GM04504 (cell line): ENCODE data around the gene YIF1B.
"Not testable (repeated sequence)": the region's sequence is repeated elsewhere in the genome, so short reads cannot be mapped to it uniquely, and the experiment has no call there.

Experiments
- DNase-seq: peaks from one replicate; pipeline ENCODE4 v3.0.0-alpha.2; 2012; ENCODE audit warnings: low read depth

The YIF1B gene

GRCh38 chr19:38274739-38275138 lies 41.0 kb downstream of the YIF1B start:
- no peak for DNase-seq

DNA sequence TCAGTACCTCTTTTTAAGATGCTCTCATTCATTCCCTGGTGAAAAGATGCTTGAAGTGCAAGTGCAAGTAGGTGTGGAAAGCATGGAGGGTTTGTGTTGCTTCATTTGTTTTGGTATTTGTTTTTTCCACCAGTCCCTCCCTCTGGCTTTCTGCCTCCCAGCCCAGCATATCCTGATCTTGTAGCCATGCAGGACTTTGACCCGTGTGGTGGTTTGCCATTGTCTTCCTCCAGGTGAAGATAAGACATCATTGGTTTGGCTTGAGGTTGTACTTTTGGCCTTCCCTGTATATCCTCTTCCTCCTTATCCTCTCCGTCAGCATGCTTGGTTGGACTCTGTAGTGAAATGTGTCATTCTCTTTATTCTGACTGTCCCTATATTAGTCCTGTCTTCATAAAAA lies 42.2 kb downstream of the YIF1B start:
- DNase-seq: no peak

GRCh38 chr19:38270587-38271167 lies 45.1 kb downstream of the YIF1B start:
- no peak for DNase-seq

DNA sequence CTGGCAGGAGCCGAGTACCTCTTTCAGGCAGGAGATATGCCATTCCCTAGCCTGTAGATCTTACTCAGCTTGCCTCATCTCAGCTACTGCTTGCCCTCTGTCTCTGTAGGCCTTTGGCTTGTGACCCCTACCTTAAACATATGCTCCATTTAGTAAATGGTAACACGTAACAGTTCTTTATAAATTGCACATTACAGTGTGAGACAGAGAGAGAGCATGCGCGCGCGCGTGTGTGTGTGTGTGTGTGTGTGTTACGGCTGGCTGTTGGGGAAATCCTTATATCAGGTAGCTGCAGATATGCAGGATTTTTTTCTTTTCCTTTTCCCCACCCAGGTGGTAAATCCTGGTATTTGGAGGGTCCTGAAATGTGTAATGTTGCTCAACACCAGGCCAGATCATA lies 47.2 kb downstream of the YIF1B start:
- no peak for DNase-seq

DNA sequence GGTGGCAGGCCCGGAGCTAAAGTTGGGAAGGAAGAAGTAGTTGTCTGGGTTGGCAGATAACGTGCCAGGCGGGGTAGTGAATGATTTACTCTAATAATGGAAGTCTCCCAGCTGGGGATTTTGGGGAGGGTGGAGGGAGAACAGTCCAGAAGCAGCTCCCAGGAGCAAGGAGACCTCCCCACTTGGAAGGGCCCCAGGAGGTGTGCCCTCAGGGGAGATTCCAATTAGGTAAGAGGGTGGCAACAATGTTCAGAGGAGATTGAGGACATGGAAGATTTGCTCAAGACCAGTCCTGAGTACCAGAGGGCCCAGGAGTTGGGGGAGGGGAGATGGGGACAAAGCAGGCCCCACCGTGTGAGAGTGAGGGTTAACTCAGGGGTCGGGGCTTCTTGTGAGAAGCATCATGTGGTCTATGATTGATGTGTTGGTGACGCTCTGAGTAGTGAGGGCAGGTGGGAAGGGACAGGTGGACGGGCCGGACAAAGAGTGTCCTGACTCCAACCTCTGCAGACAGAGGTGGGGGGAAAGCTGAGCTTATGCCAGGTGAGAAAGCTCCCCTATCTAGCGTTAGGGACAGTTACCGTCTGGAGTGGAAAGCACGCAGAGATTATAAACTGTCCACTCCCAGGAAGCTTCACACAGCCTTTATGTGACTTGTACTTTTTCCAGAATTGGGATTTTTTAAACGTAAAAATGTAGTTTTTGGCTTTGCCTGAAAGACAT lies 47.8 kb downstream of the YIF1B start:
- no peak for DNase-seq

GRCh38 chr19:38266981-38267597 lies 48.7 kb downstream of the YIF1B start:
- DNase-seq: no peak

DNA sequence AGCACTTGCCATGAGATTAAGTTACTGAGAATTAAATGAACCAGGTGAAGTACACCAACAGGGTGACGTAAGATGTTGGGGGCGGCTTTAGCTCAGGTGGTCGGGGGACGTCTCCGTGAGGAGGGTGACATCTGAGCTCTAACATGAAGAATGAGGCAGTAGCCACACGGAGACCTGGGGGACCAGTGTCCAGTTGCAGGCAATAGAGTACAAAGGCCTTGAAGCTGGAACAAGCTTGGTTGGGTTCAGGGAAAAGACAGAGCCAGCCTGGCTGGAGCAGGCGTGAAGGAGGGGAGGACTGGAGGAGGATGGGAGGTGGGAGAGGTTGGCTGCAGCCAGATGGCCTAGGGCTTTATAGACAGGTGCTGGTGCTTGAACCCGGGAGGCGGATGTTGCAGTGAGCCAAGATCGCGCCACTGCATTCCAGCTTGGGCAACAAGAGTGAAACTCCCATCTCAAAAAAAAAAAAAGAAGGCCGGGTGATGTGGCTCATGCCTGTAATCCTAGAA lies 49.8 kb downstream of the YIF1B start:
- no peak for DNase-seq

DNA sequence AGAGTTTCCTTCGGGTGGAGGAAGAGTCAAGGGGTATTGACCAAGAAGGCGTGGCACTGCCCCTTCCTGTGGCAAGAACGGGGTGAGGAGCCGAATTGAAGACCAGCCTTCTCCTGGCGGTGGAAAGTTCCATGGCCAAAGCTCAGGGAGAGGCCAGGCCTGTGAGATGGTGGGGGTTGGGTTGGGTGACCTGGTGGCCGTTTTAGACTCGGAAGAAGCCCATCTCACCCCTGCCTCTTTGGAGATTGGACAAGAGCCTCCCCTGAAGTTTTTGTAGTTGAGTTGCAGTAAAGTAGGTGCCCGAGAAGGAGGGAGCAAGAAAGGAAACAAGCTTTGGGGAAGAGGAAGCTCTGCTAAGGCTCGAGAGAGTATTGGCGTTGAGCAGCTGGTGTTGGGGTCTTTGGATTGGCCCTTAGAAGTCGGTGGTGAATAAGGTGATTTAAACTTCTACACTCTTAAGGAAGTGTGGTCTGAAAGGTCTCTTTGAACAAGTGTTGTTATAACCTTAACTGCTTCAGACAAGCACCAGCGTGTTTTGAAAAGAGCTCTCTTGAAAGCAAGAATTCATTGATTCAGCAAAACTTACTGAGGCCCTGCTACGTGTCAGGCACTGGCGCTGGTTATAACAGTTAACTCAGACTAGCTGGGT lies 50.4 kb downstream of the YIF1B start:
- DNase-seq: no peak

DNA sequence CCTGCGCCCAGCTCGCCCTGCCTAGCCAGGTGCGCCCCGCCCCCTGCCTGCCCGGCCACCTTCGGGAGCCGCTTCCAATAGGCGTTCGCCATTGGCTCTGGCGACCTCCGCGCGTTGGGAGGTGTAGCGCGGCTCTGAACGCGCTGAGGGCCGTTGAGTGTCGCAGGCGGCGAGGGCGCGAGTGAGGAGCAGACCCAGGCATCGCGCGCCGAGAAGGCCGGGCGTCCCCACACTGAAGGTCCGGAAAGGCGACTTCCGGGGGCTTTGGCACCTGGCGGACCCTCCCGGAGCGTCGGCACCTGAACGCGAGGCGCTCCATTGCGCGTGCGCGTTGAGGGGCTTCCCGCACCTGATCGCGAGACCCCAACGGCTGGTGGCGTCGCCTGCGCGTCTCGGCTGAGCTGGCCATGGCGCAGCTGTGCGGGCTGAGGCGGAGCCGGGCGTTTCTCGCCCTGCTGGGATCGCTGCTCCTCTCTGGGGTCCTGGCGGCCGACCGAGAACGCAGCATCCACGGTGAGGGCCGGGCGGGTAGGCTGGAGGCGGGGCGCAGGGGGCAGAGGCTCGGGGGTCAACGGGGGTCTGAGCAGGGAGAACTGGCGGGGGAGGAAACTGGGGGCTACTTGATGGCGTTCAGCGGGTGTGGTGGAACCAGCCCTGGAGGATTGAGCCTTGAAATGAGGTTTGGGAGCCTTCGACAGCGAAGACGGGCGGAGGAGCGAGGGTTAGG lies 51.1 kb downstream of the YIF1B start, which contains the start of gene SPINT2:
Gene SPINT2, plus strand, starts transcription at position 88 of the 727 bp plus-strand sequence. Its CDS starts 320 bp downstream, at position 408.
- no peak for DNase-seq

DNA sequence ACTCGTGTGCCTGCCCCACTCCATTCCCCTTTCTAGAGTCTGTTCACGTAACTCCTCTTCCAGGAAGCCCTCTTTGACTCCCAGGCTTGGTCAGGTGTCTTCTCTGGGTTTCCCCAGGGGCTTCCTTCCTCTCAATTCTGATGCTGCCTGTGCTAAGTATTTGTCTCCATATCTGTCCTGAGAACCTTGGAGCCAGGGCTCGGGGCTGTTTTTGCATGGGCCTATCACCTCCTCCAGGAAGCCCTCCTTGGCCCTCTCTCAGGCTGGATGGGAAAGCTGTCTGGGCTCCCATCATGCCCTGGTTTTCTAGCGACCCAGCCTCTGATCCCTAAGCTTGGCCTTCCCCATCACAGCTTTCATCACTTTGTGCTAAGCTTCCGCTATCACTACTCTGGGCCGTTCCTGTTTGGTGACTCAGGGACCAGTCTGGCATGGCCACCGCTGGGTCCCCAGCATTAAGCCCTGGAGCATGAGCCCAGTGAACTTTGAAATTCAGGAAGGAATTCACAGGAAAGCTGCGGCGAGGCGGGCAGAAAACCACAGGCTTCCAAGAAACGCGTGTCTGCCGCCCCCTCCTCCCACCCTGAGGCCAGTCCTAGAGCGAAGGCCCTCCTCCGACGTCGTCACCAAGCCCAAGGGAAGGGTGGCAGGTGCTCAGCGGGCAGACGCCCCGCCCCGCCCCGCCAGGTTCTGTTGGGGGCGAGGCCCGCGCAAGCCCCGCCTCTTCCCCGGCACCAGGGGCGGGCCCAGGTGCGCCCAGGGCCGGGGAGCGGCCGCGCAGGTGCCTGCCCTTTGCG lies 51.9 kb downstream of the YIF1B start:
- DNase-seq: no peak

GRCh38 chr19:38262585-38263268 lies 53.0 kb downstream of the YIF1B start:
- DNase-seq: no peak

DNA sequence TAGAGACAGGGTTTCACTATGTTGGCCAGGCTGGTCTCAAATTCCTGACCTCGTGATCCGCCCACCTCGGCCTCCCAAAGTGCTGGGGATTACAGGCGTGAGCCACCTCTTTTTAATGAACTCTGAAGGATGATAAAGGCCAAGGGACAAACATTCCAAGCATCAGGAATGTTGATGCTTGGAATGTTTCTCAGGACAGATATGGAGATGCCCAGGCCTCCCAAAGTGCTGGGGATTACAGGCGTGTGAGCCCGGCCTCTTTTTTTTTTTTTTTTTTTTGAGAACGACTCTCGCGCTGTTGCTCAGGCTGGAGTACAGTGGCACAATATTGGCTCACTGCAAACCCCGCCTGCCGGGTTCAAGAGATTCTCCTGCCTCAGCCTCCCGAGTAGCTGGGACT lies 53.8 kb downstream of the YIF1B start:
- not testable (repeated sequence) for DNase-seq

DNA sequence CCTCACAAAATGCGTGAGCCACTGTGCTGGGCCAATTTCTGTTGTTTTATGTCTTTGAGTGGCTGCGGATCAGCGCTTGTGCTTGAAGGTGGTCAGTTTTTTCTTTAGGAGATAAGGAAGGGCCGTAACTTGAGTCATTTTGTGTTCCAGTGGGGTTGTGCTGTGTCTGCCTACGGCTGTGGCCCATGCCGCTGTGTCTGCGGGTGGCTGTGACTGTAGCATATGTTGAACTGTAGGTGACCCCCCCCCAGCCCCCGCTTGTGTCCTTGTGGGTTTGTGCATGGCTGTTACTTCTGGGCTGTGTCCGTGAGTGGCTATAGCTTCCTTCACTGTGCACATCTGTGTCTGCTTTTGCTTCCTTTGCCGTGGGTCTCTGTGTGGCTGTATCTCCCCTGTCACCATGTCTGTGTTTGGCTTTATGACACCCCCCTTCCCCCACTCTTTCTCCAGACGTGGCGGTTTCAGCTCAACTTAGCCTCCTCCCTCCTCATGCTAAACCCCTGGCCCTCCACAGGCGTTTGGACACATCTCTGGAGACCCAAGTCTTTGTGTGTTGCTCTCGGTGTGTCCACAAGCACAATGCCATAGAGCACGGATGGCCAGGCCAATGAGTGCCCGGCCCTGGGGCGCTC lies 60.2 kb downstream of the YIF1B start:
- DNase-seq: no peak

DNA sequence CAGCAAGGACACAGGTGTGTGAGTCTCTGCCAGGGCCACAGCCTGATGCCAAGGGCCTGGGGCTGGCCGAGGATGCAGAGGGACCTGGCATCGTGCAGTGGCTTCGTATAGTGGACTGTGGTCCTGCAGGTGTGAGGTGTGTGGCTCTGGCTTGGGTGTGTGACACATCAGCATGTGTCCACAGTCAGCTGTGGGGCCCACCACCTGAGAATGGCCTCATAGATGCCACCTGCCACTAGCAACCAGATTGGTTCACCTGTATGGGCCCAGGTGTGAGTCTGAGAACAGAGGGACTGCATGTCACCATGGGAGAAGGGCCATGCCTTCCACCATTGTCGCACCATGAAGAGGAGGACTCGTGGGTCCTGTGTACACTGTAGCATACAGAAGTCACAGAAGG lies 62.0 kb downstream of the YIF1B start:
- DNase-seq: no peak
